Activated CD8-positive, alpha-beta memory T cell treated with anti-CD3 and anti-CD28 coated beads for 4 hours (primary cell): ENCODE data around the gene EIF5AL1.
A peak's percentile ranks its signal among the peaks of the same experiment; 100 is the strongest.
"Not testable (repeated sequence)": the region's sequence is repeated elsewhere in the genome, so short reads cannot be mapped to it uniquely, and the experiment has no call there.

Source experiments
- DNase-seq, 2 donors: peaks; one replicate each; pipeline ENCODE4 v3.0.0-alpha.2; 2020; ENCODE audit warnings: low read depth in 2 of 2

Gene EIF5AL1

DNA sequence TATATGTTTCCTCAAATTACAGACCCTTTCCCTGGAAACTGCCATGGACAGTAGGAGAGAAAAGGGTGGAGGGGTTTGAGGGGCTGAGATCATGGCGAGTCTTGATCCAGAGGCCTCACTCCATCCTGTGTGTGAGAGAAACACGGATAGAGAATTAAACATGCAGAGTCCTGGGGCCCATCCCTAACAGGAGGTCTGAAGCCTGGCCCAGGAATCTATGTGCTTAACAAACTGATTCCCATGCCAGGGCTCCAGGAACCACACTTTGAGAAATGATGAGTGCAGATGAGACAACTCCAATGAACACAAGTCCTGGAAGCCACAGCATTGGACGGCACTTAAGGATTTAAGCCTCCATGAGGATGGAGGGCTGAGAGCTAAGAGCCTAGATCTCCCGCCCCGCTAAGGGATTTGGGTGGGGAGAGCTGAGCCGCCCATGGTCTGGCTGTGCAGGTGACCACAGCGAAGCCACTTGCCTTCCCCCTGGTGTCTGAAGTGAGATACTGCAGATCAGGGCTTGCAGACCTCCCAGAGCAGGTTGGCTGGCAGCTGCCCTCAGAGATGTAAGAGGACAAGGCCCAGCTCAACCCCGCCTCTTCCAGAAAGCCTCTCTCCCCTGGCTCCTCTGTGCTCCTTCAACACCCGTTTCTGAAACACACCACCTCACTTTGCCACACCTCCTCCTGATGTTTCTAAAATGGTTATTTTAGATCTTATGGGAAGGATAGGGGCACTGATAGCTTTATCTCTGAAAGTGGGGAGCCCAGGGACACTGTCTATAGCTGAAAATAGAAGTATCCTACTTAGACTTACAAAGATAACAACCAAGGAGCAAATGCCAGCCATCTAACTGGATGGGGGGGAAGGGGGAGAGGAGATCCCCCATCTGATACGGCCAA, 24.8 kb upstream of the EIF5AL1 start:
- peak in 1 of 2 donors; percentile 5 for DNase-seq

GRCh38 chr10:79488336-79488735, 24.0 kb upstream of the EIF5AL1 start:
- no peak for DNase-seq

- DNase-seq, result no peak
Measured at GRCh38 chr10:79488870-79489269, 23.5 kb upstream of the EIF5AL1 start.

DNA sequence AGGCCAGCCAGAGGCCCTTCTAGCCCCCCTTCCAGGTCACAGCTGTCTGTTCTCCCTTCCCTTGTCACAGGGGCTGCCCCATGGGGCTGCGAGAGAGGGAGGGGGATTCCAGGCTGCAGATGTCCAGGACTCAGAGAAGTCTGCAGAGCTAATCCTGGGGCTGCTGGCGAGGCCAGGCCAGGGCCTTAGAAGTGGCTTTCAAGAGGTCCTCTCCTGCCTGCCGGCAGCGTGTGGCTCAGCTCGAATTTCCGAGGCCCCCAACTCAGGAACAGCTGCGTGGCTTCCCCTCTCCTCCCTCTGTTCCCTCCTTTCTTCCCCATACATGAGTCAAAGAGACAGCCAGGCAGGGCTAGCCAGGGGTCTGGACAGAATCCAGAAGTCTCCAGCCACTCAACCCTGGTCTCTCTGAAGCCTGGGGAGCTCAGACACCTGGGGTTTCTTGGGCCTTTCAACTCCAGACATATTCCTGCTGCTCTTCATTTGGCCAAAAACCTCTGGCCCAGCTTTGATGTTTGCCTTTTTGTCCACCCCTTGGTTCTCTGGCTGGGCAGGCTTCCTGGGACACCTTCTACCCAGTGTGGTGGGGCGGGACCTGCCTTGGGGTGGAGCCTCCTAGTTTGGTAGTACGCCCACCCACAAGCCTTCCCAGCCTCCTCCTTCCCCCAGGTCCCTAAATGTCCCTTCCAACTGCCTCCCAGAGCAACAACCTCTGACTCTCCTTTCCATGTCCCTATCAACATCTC, 21.8 kb upstream of the EIF5AL1 start:
- DNase-seq, result no peak

DNA sequence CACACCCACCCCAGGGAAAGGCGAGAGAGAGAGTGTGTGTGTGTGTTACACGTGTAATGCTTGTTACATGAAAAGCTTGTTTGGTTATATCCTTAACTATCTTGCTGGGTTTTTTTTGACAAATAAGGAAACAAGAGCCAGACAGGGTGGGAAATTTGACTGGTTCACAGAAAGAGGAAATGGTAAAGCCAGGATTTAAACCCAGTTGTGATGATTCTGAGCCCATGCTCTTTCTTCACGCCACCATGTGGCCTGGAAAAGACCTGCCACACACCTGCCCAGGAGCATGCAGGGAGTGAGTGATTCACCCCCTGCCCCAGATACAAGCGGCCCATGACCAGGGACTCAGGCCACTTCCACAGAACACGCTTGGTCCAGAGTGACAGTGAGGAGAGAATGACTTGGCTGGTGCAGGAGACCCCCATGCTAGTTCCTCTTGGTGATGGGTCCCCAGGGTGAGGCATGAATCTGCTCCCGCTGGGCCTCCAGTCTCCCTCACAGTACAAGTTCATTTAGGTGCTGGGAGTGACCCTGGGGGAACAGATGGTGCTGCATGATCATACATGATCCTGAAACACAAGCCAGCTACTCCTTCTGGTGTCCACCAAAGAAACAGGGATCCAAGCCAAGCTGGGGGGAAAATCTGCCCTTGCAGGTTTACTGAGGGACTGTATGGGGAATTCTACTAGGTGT, 21.0 kb upstream of the EIF5AL1 start:
- DNase-seq, result no peak

DNA sequence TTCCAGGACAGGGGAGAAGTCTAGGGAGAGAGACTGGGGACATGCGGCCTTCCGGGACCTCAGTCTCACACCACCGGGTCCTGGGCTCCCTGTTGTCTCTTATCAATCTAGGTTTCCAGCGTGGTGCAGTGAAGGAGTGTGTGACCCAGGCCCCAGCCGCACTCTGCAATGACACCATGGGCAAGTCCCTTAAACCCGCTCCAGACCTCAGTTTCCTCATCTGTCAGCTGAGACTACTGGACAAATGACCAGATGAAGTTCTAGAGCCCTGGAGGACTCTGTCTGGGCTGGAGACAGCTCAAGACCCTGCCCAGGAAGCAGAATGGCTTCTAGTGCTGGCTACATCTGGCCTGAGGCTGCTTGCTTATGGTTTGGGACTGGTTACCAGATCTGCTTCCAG, 20.1 kb upstream of the EIF5AL1 start:
- no peak for DNase-seq

DNA sequence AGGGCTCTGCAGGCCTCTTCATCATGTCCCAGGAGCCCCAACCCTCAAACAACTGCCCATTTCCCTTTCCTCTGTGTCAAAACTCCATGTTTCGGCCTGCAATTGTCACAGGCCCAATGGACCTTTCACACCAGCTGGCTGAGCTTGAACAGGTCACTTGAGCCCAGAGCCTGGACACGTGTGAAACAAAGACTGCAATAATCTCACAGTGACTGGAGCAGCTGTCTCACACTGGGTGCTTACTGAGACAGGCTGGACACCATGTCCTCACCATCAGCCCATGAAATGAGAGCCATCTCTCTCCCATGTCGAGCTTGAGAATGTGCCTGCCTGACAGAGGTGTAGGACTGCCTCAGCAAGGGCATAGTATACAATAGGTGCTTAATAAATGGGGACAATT, 19.5 kb upstream of the EIF5AL1 start:
- no peak for DNase-seq

DNA sequence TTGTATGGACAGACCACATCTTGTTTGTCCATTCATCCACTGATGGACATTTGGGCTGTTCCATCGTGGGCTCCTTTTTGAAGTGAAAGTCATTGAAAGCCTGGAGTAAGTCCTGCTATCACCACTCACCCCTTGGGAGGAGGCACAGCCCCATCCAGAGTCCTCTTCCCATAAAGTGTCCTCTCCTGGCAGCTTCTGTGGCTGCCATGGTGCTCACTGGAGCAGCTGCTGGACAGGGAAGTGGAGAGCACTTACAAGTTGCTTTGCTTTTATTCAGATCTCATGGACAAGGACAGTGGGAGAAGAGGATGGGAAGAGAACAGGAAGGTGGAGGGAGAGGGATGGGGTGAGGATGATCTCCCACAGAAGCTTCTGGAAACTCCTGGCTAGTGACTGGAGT, 18.5 kb upstream of the EIF5AL1 start:
- DNase-seq, result no peak

GRCh38 chr10:79494871-79495705, 17.2 kb upstream of the EIF5AL1 start:
- DNase-seq, result no peak

DNA sequence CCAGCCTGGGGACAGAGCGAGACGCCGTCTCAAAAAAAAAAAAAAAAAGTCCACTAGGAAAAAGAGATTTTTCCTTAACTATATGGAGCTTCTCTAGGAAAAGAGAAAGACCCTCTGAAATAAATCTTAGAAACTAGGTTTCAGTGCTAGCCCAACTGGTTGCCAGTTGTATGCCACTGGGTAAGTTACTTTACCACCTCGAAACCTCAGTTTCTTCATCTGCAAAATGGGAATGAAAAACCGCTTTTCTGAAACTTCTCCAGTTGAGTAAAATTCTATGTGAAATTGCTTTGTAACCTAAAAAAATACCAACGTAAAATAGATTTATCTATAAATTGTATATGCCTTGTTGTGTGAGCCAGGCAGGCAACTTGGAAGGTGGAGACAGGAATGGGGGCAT, 16.5 kb upstream of the EIF5AL1 start:
- no peak for DNase-seq

DNA sequence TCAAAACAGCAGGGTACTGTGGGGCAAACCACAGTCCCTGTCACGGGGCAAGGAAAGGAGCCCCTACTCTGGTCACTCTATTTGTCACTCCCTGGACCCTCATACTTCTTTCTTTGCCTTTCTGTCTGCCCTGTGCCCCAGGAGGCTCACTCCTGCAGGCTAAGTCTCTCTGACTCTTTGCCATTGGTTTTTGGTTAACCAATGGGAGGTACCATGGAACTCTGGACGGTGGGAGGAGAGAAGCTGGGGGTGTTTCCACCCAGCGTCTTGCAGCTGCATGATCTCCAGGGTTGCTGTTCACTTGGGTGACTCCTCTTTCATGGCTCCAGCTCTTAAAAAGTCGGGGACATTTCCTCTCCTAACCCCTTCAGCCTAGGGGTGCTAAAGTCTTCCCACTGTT, 15.4 kb upstream of the EIF5AL1 start:
- no peak for DNase-seq

DNA sequence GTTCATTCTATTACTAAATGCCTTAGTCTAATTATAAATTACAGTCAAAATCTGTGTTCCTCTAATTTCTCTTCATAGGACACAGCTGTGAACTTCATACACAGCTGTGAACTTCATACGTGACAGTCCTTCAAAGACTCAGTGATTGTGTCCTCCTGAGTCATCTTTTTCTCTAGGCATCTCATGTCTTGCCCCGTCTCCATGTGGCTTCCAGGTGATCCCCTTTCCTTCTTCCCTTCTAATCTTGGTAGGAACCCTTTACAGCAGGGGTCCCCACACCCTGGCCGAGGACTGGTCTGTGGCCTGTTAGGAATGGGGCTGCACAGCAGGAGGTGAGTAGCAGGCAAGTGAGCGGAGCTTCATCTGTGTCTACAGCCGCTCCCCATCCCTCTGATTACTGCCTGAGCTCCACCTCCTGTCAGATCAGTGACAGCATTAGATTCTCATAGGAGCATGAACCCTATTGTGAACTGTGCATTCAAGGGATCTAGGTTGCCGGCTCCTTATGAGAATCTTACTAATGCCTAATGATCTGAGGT, 14.0 kb upstream of the EIF5AL1 start:
- no peak for DNase-seq

- no peak for DNase-seq
Measured at GRCh38 chr10:79502561-79503309, 9.6 kb upstream of the EIF5AL1 start.

DNA sequence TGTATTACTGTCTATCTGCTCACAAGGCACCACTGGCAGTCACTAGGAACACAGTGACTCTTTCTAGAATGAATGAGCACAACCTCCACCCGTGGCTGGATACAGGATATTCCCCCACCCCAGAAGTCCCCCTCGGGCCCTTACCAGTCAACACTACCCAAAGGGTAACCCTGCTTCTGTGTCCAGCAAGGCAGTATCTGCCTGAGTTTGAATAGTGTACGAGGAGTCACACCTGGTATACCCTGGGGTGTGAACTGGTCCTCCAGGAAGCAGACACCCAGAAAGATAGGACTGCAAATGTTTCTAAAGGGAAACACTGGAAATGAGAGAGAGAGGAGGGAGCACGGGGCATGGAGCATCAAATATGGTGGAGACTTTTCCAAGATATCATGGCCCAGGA, 8.5 kb upstream of the EIF5AL1 start:
- DNase-seq, result not testable (repeated sequence)

GRCh38 chr10:79504483-79504882, 7.8 kb upstream of the EIF5AL1 start:
- not testable (repeated sequence) for DNase-seq

- not testable (repeated sequence) for DNase-seq
Measured at GRCh38 chr10:79505328-79505727, 7.0 kb upstream of the EIF5AL1 start.

DNA sequence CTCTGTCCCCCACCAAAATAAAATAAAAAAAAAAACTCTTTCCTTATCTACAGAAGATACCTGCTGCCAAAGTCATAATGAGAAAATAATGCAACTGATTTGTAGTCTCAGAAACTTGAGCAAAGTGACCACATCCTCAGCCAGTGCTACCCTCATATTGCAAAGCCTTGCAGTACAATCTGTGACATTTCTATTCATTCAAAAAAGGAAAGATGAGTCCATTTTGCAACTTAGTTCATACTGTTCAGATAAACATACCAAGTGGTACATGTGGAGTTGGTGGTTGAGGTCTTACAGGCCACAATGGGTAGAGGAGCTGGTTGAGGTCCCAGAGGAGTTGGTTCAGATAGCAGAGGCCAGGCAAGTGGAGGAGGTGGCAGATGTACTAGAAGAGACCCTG, 6.5 kb upstream of the EIF5AL1 start:
- DNase-seq, result no peak

DNA sequence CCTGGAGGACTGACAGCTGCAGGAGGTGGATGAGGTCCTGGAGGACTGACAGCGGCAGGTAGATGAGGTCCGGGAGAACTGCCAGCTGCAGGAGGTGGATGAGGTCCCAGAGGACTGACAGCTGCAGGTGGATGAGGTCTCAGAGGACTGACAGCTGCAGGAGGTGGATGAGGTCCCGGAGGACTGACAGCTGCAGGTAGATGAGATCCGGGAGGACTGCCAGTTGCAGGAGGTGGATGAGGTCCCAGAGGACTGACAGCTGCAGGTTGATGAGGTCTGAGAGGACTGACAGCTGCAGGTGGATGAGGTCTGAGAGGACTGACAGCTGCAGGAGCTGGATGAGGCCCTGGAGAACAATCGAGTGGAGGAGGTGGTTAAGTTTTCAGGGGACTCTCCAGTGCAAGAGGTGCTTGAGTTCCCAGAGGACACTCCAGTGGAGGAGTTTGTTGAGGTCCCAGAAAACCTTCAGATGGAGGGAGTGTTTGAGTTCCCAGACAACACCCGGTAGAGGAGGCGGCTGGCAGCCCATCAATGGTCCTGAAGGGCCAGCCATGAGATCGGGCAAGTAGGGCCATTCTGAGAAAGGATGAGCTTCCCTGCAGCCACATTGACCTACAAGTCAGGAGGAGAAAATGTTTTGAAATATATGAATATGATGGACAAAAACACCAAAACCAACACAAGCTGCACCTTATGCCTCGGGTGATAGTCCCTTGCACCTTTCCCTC, 4.7 kb upstream of the EIF5AL1 start:
- no peak for DNase-seq

DNA sequence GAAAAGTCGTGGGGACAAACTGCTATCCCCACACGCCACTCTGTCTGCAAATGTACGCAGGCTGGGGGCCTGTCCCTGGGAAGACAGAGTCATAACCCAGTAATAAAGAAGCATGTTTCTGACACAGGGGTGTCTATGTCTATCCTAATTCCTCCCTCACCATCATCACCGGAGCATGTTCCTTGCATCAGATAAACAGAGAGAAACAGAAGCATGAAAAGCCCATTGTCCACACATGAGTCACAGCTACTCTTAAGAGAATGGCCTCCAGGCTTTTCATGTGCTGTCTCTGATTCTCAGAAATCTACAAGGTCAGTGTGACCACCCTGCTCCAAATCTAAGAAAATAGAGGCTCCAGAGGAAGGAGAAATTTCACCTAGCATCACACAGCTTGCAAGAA, 4.1 kb upstream of the EIF5AL1 start:
- not testable (repeated sequence) for DNase-seq
